T-helper 22 cell (primary cell): ENCODE data around the gene EAF1.
"Not testable (repeated sequence)": the region's sequence is repeated elsewhere in the genome, so short reads cannot be mapped to it uniquely, and the experiment has no call there.

ENCODE experiments used
- DNase-seq: peaks from one replicate; pipeline ENCODE4 v3.0.0-alpha.2; 2020; ENCODE audit warnings: low read depth

Gene EAF1

GRCh38 chr3:15405448-15406050 lies 21.8 kb upstream of the EAF1 start:
- DNase-seq, result no peak

GRCh38 chr3:15409239-15409638 lies 18.2 kb upstream of the EAF1 start:
- no peak for DNase-seq

GRCh38 chr3:15409774-15410173 lies 17.6 kb upstream of the EAF1 start:
- DNase-seq, result no peak

GRCh38 chr3:15410966-15411365 lies 16.4 kb upstream of the EAF1 start:
- not testable (repeated sequence) for DNase-seq

- DNase-seq, result no peak
Observed at GRCh38 chr3:15420871-15421270, 6.5 kb upstream of the EAF1 start.

- no peak for DNase-seq
Observed at GRCh38 chr3:15426579-15427118, 749 bp upstream of the EAF1 start.

- DNase-seq, result no peak
Observed at GRCh38 chr3:15427981-15428380, 583 bp downstream of the EAF1 start.

GRCh38 chr3:15428539-15428938 lies 1.1 kb downstream of the EAF1 start:
- peak; percentile 1 for DNase-seq

GRCh38 chr3:15429080-15429479 lies 1.7 kb downstream of the EAF1 start:
- no peak for DNase-seq

- DNase-seq, result no peak
Observed at GRCh38 chr3:15430624-15431023, 3.2 kb downstream of the EAF1 start.

- DNase-seq, result no peak
Observed at GRCh38 chr3:15431256-15431837, 3.9 kb downstream of the EAF1 start.

GRCh38 chr3:15433531-15433930 lies 6.1 kb downstream of the EAF1 start:
- DNase-seq, result no peak

GRCh38 chr3:15434756-15435155 lies 7.4 kb downstream of the EAF1 start:
- DNase-seq, result no peak

- no peak for DNase-seq
Observed at GRCh38 chr3:15436246-15436645, 8.8 kb downstream of the EAF1 start.

- no peak for DNase-seq
Observed at GRCh38 chr3:15438983-15439382, 11.6 kb downstream of the EAF1 start.

- DNase-seq, result no peak
Observed at GRCh38 chr3:15439476-15439875, 12.1 kb downstream of the EAF1 start.

- no peak for DNase-seq
Observed at GRCh38 chr3:15440891-15441290, 13.5 kb downstream of the EAF1 start.

GRCh38 chr3:15443826-15444524 lies 16.6 kb downstream of the EAF1 start:
- DNase-seq, result no peak

GRCh38 chr3:15449489-15450224 lies 22.3 kb downstream of the EAF1 start:
- no peak for DNase-seq

GRCh38 chr3:15450438-15451215 lies 23.2 kb downstream of the EAF1 start:
- no peak for DNase-seq

GRCh38 chr3:15451216-15452113 lies 24.1 kb downstream of the EAF1 start:
- no peak for DNase-seq
